Measurements from ENCODE around the gene GRAMD4.

- no peak for TF ChIP-seq POLR2A (IDR thresholded peaks at IDR 0.05)
- no peak for TF ChIP-seq CTCF (IDR thresholded peaks at IDR 0.05)
Measured at GRCh38 chr22:46628756-46629155, 8.6 kb downstream of the GRAMD4 start.

All from testis (tissue), 2 donors.